ENCODE data around the gene CFAP45. TPM values are rescaled to one million over a fixed set of nuclear protein-coding genes. Genes with fewer than 3 reads are reported as not detected.

Gene CFAP45
- total and polyA plus RNA-seq, 8 donors, result 0.30 to 1.0 (median 0.52) TPM; not detected in 4

GRCh38 chr1:159946242-159947187 lies 46.5 kb upstream of the CFAP45 start:
- no peak for DNase-seq
- intact Hi-C loops (cut with DNase I; ENCODE audit: low total_unique reads), result no loop called here
- peak overlapping the region; percentile 44 to 57 (median 48) for H3K4me3 ChIP-seq
- no peaks in the 10 kb centered on the region for H3K36me3 ChIP-seq
- no peaks in the 10 kb centered on the region for H3K9me3 ChIP-seq
- peaks cover 0 to 47% (median 3%) of the 10 kb centered on the region in 3 donors for H3K27me3 ChIP-seq
- TF ChIP-seq EP300 (IDR thresholded peaks at IDR 0.05) (no peak), POLR2A (IDR thresholded peaks at IDR 0.05) (no peak), CTCF (IDR thresholded peaks at IDR 0.05) (no peak), POLR2AphosphoS5 (IDR thresholded peaks at IDR 0.05) (no peak)
- WGBS, 5 donors, result 45 to 64% (median 50%) methylated on average over 8 to 9 of the region's 9 CpGs
- peaks cover 15 to 40% (median 29%) of the 10 kb centered on the region in 4 donors for H3K4me1 ChIP-seq
- peak overlapping the region; percentile 55 to 82 (median 75) for H3K27ac ChIP-seq

GRCh38 chr1:159945483-159946241 lies 45.7 kb upstream of the CFAP45 start, which contains the start of gene IGSF9:
TSS of gene IGSF9 (minus strand) at chr1:159945613. CDS start at chr1:159943454, 2,159 bp downstream.
- TF ChIP-seq POLR2AphosphoS5 (IDR thresholded peaks at IDR 0.05) (peak; percentile 3 to 68 (median 59)), POLR2A (IDR thresholded peaks at IDR 0.05) (no peak), CTCF (IDR thresholded peaks at IDR 0.05) (peak in 5 of 7 experiments; percentile 19 to 53 (median 36)), EP300 (IDR thresholded peaks at IDR 0.05) (no peak)
- 2% methylated on average over 38 to 58 of the region's 58 CpGs for WGBS, 5 donors
- Histone ChIP-seq H3K4me1 (peaks cover 15 to 40% (median 29%) of the 10 kb centered on the region in 4 donors), H3K27me3 (peaks cover 0 to 51% (median 3%) of the 10 kb centered on the region in 3 donors), H3K36me3 (no peaks in the 10 kb centered on the region), H3K4me3 (peak within 1 kb of the TSS; percentile 44 to 57 (median 48)), H3K27ac (peak within 1 kb of the TSS; percentile 55 to 82 (median 75)), H3K9me3 (no peaks in the 10 kb centered on the region)
- intact Hi-C loops (cut with DNase I; ENCODE audit: low total_unique reads), result no loop called here
- peak; percentile 91 to 97 for DNase-seq

DNA sequence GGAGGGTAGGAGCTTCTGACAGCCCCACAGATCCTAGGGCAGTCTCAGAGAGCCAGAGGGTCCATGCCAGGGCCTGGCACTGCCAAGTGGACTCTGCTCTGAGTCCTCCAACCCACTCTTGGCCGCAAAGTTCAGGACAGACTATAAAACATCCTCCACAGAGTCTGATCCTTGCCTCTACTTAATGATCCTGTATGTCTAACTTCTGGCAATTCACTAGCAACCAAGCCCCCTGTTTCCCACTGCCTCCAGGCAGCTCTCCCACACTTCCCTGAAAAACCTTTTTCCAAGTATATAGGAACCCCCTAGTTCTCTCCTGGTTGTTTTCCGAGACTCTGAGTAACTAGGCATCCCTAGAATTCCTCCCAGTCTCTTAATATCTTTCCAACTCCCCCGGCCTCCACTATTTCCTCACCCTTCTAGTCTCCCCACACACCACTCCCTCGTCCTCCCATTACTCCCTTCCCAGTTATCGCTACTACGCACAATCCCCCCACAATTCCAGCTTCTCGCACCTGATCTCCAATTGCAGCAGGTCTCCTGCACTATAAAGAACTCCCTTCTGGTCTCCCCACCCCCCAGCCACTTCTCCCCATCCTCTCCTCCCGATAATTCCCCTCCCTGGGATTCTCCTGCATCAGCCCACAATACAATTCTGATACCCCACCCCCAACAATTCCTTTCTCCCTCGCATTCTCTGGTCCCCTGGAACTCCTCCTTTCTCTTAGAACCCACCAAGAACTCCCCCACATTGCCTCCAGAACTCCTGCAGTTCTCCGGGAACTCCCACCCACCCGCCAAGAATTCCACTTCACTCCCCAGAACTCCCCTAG lies 44.9 kb upstream of the CFAP45 start:
- intact Hi-C loops (cut with DNase I; ENCODE audit: low total_unique reads), result loop anchor here (5.0 kb wide), 1 partner anchor 57 kb away; no protein-coding TSS in a partner anchor
- H3K4me1 ChIP-seq, result peaks cover 15 to 39% (median 29%) of the 10 kb centered on the region in 4 donors
- peak overlapping the region; percentile 44 to 57 (median 48) for H3K4me3 ChIP-seq
- H3K27ac ChIP-seq, result peak overlapping the region in 4 of 5 donors; percentile 70 to 82 (median 76)
- H3K27me3 ChIP-seq, result peaks cover 0 to 51% (median 3%) of the 10 kb centered on the region in 3 donors
- TF ChIP-seq POLR2AphosphoS5 (IDR thresholded peaks at IDR 0.05) (no peak), POLR2A (IDR thresholded peaks at IDR 0.05) (no peak)
- WGBS, 5 donors, result 40 to 55% (median 52%) methylated on average over 11 of the region's 11 CpGs
- DNase-seq, result peak in 1 of 2 donors; percentile 43
- H3K9me3 ChIP-seq, result no peaks in the 10 kb centered on the region
- H3K36me3 ChIP-seq, result no peaks in the 10 kb centered on the region

DNA sequence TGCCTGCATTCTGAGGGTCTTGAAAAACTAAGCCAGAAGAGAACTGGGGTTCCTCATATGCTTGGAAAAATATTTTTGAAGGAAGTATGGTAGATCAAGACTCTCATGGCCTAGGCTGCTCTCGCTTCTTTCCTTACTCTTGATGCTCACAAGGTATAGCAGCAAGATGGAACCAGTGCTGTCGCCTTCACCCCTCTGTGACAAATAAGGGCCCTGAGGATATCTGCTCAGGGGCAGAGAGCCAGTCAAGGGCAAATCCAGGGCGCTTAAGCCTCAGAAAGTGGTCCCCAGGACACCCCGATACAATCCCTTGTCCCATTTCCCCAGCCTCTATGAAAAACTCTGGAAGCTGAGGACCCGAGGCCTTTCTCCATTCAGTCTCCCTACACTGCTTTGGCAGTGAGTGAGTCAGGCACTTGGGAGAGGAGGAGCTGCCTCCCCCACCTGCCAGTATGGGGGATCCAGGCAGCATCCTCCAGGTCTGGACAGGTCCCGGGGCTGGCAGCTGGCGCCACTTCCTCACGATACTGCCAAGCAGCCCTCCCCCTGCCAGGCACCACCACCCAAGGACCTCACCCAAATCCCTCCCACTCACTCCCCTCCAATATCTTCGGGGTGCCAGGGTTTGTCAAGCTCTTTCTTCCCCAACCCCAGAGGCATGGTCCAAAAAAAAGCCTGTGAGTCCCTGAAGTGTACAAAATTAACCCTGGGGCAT lies 44.1 kb upstream of the CFAP45 start:
- Histone ChIP-seq H3K27ac (peak overlapping the region in 1 of 5 donors; percentile 15), H3K4me1 (peaks cover 9 to 33% (median 23%) of the 10 kb centered on the region in 4 donors)
- TF ChIP-seq POLR2A (IDR thresholded peaks at IDR 0.05), result no peak
- TF ChIP-seq EP300 (IDR thresholded peaks at IDR 0.05), result no peak
- TF ChIP-seq CTCF (IDR thresholded peaks at IDR 0.05), result no peak
- TF ChIP-seq POLR2AphosphoS5 (IDR thresholded peaks at IDR 0.05), result no peak

More for the DNA sequence above, 44.1 kb upstream of the CFAP45 start:
- WGBS, 5 donors, result 71 to 82% (median 77%) methylated on average over 7 to 9 of the region's 9 CpGs
- no peaks in the 10 kb centered on the region for H3K36me3 ChIP-seq
- peak in 1 of 2 donors; percentile 48 for DNase-seq
- no peaks in the 10 kb centered on the region for H3K9me3 ChIP-seq
- peaks cover 0 to 51% (median 3%) of the 10 kb centered on the region in 3 donors for H3K27me3 ChIP-seq
- H3K4me3 ChIP-seq, result peak overlapping the region in 1 of 4 donors; percentile 57
- intact Hi-C loops (cut with DNase I; ENCODE audit: low total_unique reads), result loop anchor here (5.0 kb wide), 1 partner anchor 58 kb away; no protein-coding TSS in a partner anchor
